SK-N-SH (cell line): Measurements from ENCODE around the gene PEX1. TPM values are rescaled to one million over a fixed set of nuclear protein-coding genes. Genes with fewer than 3 reads are reported as not detected.

Experiments used
- CTCF ChIA-PET: fragments of 300-600, 350-600 bp; formaldehyde crosslinking; extraction: SDS; loops from one replicate; lab custom pipeline; 2021; lab: Yijun Ruan, JAX
- POLR2A ChIA-PET: fragments of 350-600 bp; sonication (Branson Sonifier 250); formaldehyde crosslinking; extraction: SDS; loops from one replicate; lab custom pipeline; 2020; ENCODE audit warnings: antibody characterized with exemption, inconsistent platforms; lab: Yijun Ruan, JAX
- DNase-seq: peaks from one replicate; pipeline ENCODE4 v3.0.0; 2012
- H2AFZ ChIP-seq: fragments of 200-600 bp; sonication (generic); 2 replicates; pipeline ENCODE4 v1.8.1; 2016; ENCODE audit warnings: antibody characterized with exemption, mild to moderate bottlenecking, low read depth
- H3F3A ChIP-seq: fragments of 200-600 bp; sonication (generic); replicated peaks from 2 replicates; pipeline ENCODE3; 2016; ENCODE audit warnings: antibody characterized with exemption, mild to moderate bottlenecking; ENCODE audit not compliant: insufficient read depth
- H3K27ac ChIP-seq, 2 experiments: fragments of 200-500 bp in 1 of 2; fragments of 200-600 bp in 1 of 2; sonication (Bioruptor generic) in 1 of 2; sonication (generic), shearing (Covaris generic) in 1 of 2; 2 replicates each; pipeline versions ENCODE4 v1.5.1 to v1.6.1; 2014 to 2016; ENCODE audit warnings: low read depth in 2 of 2, inconsistent platforms in 1 of 2, low read length in 1 of 2, mild to moderate bottlenecking in 1 of 2, mixed read lengths in 1 of 2
- H3K27me3 ChIP-seq: fragments of 200-600 bp; sonication (generic), shearing (Covaris generic); 2 replicates; pipeline ENCODE4 v1.6.1; 2016; ENCODE audit warnings: mixed run types; ENCODE audit not compliant: insufficient read depth
- H3K36me3 ChIP-seq, 2 experiments: fragments of 200-500 bp in 1 of 2; fragments of 200-600 bp in 1 of 2; sonication (Bioruptor generic) in 1 of 2; sonication (generic) in 1 of 2; replicated peaks in 1 of 2; 2 replicates each; pipeline versions ENCODE3 to v1.5.1; 2014 to 2016; ENCODE audit warnings: low read length in 1 of 2, mild to moderate bottlenecking in 1 of 2; ENCODE audit not compliant: insufficient read depth in 2 of 2, control insufficient read depth in 1 of 2
- H3K4me1 ChIP-seq, 2 experiments: fragments of 200-500 bp in 1 of 2; fragments of 200-600 bp in 1 of 2; sonication (Bioruptor generic) in 1 of 2; sonication (generic), shearing (Covaris generic) in 1 of 2; 2 replicates each; pipeline versions ENCODE4 v1.5.1 to v1.6.1; 2014 to 2016; ENCODE audit warnings: low read depth in 1 of 2, low read length in 1 of 2, mixed run types in 1 of 2; ENCODE audit not compliant: insufficient read depth in 2 of 2, control insufficient read depth in 1 of 2
- H3K4me2 ChIP-seq: fragments of 200-600 bp; sonication (generic), shearing (Covaris generic); 2 replicates; pipeline ENCODE4 v1.6.1; 2017; ENCODE audit warnings: mixed run types
- H3K4me3 ChIP-seq, 2 experiments: fragments of 200-500 bp in 1 of 2; fragments of 200-600 bp in 1 of 2; sonication (Bioruptor generic) in 1 of 2; sonication (generic), shearing (Covaris generic) in 1 of 2; 2 replicates each; pipeline versions ENCODE4 v1.5.1 to v1.8.1; 2014 to 2016; ENCODE audit warnings: low read depth in 2 of 2, inconsistent platforms in 1 of 2, low read length in 1 of 2, mild to moderate bottlenecking in 1 of 2, mixed read lengths in 1 of 2, moderate library complexity in 1 of 2
- H3K79me2 ChIP-seq: fragments of 200-600 bp; sonication (generic); 2 replicates; pipeline ENCODE4 v1.8.1; 2017; ENCODE audit warnings: mild to moderate bottlenecking; ENCODE audit not compliant: insufficient read depth
- H3K9ac ChIP-seq: fragments of 200-600 bp; sonication (generic); 2 replicates; pipeline ENCODE4 v1.6.1; 2017; ENCODE audit warnings: mixed run types
- H3K9me2 ChIP-seq: fragments of 200-600 bp; sonication (generic); 2 replicates; pipeline ENCODE4 v1.6.1; 2017; ENCODE audit warnings: mixed run types
- H3K9me3 ChIP-seq: fragments of 200-600 bp; sonication (generic); 2 replicates; pipeline ENCODE4 v1.6.1; 2017; ENCODE audit warnings: mixed run types, mild to moderate bottlenecking, moderate library complexity
- H4K20me1 ChIP-seq: fragments of 200-600 bp; sonication (generic); 2 replicates; pipeline ENCODE4 v1.6.1; 2017; ENCODE audit warnings: mild to moderate bottlenecking, mixed run types; ENCODE audit not compliant: insufficient read depth
- EP300 ChIP-seq, 2 experiments: IDR thresholded peaks; 2 replicates each; pipeline versions ENCODE4 v1.4.0 to v1.6.1; 2012; ENCODE audit warnings: borderline replicate concordance in 1 of 2, low read depth in 1 of 2, low read length in 1 of 2
- FOXJ3 ChIP-seq: sonication (generic); formaldehyde crosslinking; IDR thresholded peaks from 2 replicates; pipeline ENCODE4 v1.5.1; 2020; ENCODE audit warnings: mild to moderate bottlenecking, missing genetic modification reagents
- GATA2 ChIP-seq: sonication (generic); formaldehyde crosslinking; IDR thresholded peaks from 2 replicates; pipeline ENCODE4 v1.5.0; 2020; ENCODE audit warnings: mild to moderate bottlenecking, missing genetic modification reagents
- IRF3 ChIP-seq: fragments of 150-350 bp; IDR thresholded peaks from 2 replicates; pipeline ENCODE4 v1.6.1; 2016; ENCODE audit warnings: mild to moderate bottlenecking, low read depth, low read length
- JUND ChIP-seq: IDR thresholded peaks from 2 replicates; pipeline ENCODE4 v1.4.0; 2012
- MEF2A ChIP-seq: IDR thresholded peaks from 2 replicates; pipeline ENCODE4 v1.4.0; 2012; ENCODE audit warnings: low read depth, borderline replicate concordance
- NFIC ChIP-seq: IDR thresholded peaks from 2 replicates; pipeline ENCODE4 v1.4.0; 2012; ENCODE audit warnings: borderline replicate concordance
- NRF1 ChIP-seq: IDR thresholded peaks from 2 replicates; pipeline ENCODE4 v1.6.1; 2012; ENCODE audit warnings: low read depth, mild to moderate bottlenecking, low read length
- PBX3 ChIP-seq: IDR thresholded peaks from 2 replicates; pipeline ENCODE4; 2012
- RAD21 ChIP-seq: IDR thresholded peaks from 2 replicates; pipeline ENCODE4 v1.6.1; 2012; ENCODE audit warnings: mild to moderate bottlenecking, low read length
- REST ChIP-seq: IDR thresholded peaks from 2 replicates; pipeline ENCODE4 v1.6.1; 2012; ENCODE audit warnings: mild to moderate bottlenecking, low read depth, low read length, moderate library complexity
- RFX5 ChIP-seq: IDR thresholded peaks from 2 replicates; pipeline ENCODE4 v1.6.1; 2012; ENCODE audit warnings: mild to moderate bottlenecking, improper control_type of control experiment, low read length
- RXRA ChIP-seq: IDR thresholded peaks from 2 replicates; pipeline ENCODE4 v1.4.0; 2012; ENCODE audit warnings: low read depth, mild to moderate bottlenecking, borderline replicate concordance
- TCF12 ChIP-seq: IDR thresholded peaks from 2 replicates; pipeline ENCODE4 v1.4.0; 2012
- TEAD4 ChIP-seq: IDR thresholded peaks from 2 replicates; pipeline ENCODE4 v1.4.0; 2012; ENCODE audit warnings: mild to moderate bottlenecking, borderline replicate concordance; ENCODE audit not compliant: insufficient read depth
- USF2 ChIP-seq: fragments of 150-350 bp; IDR thresholded peaks from 2 replicates; pipeline ENCODE4 v1.6.1; 2017; ENCODE audit warnings: antibody characterized with exemption, low read length, low read depth, borderline replicate concordance
- YY1 ChIP-seq: IDR thresholded peaks from 2 replicates; pipeline ENCODE4 v1.4.0; 2012; ENCODE audit warnings: low read depth, mild to moderate bottlenecking
- WGBS: methylation state at CpG from one replicate; pipeline ENCODE4 v1.1.6; 2017; ENCODE audit warnings: low lambda C conversion rate; 5-methylcytosine and 5-hydroxymethylcytosine counted together
- polyA plus RNA-seq, 3 experiments: library from polyadenylated mRNA; depleted of rRNA; stranded (reverse); fragments of >200 nt; gene quantifications; 2 replicates each; pipeline ENCODE4 v1.2.3, GENCODE V29; 2012

The PEX1 gene
- polyA plus RNA-seq, 1 of the 3 experiments (the other 2 are of a cell fraction), result 16.0 TPM

- CTCF ChIA-PET, result interaction anchor here (1.0 kb wide), 2 partner anchors 16 to 19 kb away, joined by 3 read pairs; partner anchors contain the start of genes PEX1 and RBM48
Observed at GRCh38 chr7:92547579-92547978, 19.3 kb upstream of the PEX1 start.

More at GRCh38 chr7:92547579-92547978, 19.3 kb upstream of the PEX1 start:
- Histone ChIP-seq H3K9me2 (no peaks in the 10 kb centered on the region), H3K9me3 (no peaks in the 10 kb centered on the region), H3K79me2 (no peaks in the 10 kb centered on the region), H2AFZ (no peak overlapping the region), H4K20me1 (no peaks in the 10 kb centered on the region), H3K9ac (no peak overlapping the region), H3K36me3 (no peaks in the 10 kb centered on the region), H3F3A (peaks cover 11% of the 10 kb centered on the region), H3K27ac (no peak overlapping the region), H3K4me1 (0 out of 4 replicates have a peak, but pooled peaks cover 0 to 5% of the 10 kb centered on the region in 2 experiments), H3K4me2 (no peak overlapping the region), H3K4me3 (no peak overlapping the region), H3K27me3 (no peaks in the 10 kb centered on the region)
- POLR2A ChIA-PET, result no interaction called here
- WGBS, result 68% methylated on average over 5 of the region's 6 CpGs
- no peak for DNase-seq
- TF ChIP-seq PBX3 (no peak), EP300 (IDR thresholded peaks at IDR 0.05; ENCODE audit: borderline replicate concordance in 1 of 2, low read depth in 1 of 2, low read length in 1 of 2) (no peak), IRF3 (no peak), MEF2A (no peak), TEAD4 (no peak), NRF1 (no peak), JUND (no peak), RFX5 (no peak), RAD21 (no peak), NFIC (no peak), GATA2 (no peak), REST (no peak), RXRA (no peak), FOXJ3 (no peak), YY1 (no peak), USF2 (no peak), TCF12 (no peak)
